Measurements from ENCODE around the gene NPC1L1. TPM values are rescaled to one million over a fixed set of nuclear protein-coding genes. Genes with fewer than 3 reads are reported as not detected.

Gene NPC1L1
- total RNA-seq, 2 experiments from 2014 or later, result 0.13 TPM; not detected in 1

DNA sequence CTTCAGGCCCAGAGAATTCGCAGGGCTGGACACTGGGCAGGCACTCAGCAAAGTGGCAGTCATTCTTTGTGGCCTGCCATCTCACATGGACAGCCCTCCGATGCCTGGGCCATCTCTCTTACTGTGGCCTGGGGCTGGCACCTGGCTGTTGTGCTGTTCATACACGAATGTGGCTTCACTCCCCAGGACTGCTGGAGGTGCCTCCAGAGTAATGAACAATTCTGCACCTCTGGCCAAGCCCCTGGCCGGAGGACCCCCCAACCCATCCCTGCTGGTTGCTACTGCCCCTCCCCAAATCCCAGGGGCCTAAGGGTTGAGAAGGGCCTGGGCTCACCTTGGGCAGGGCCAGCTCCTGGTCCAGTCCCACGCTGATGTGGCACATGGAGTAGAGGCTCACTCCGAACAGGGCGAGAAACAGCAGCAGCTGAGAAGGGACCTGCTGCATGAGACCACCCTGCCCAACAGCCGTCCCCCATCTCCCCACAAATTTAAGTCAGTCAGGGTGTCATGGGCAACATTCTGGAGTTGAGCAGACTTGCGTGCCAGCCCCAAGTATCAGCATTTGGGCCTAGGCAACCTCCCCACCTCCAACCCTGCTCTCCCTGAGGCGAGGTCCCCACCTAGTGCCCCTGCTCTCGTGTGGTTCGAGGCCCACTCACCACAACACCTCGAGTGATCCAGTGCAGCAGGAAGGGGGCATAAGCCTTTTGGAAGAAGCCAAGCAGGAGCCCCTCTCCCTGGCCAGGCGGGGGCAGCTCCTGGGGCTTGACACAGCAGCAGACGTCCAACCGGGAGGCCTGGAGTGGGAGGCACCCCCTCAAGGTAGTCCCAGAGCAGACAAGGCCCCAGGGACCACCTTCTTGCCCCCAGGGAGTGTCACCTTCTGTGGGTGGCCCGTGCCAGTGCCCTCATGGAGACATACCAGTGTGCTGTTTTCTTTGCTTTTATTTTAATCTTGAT lies 9.4 kb downstream of the NPC1L1 start:
- Histone ChIP-seq H3K4me2 (ENCODE audit: low read length) (no peak overlapping the region), H3K36me3 (ENCODE audit: insufficient read depth, low read length) (no peaks in the 10 kb centered on the region), H3K27ac (ENCODE audit: low read depth, low read length, poor library complexity, severe bottlenecking) (no peak overlapping the region), H4K20me1 (ENCODE audit: insufficient read depth, low read length) (no peaks in the 10 kb centered on the region), H2AFZ (ENCODE audit: low read length) (no peak overlapping the region), H3K9me2 (ENCODE audit: insufficient read depth, low read length) (no peaks in the 10 kb centered on the region), H3K4me3 (ENCODE audit: low read depth, low read length, poor library complexity, severe bottlenecking) (no peak overlapping the region), H3K79me2 (ENCODE audit: insufficient read depth, low read depth, low read length) (no peaks in the 10 kb centered on the region), H3K9me3 (ENCODE audit: low read length) (no peaks in the 10 kb centered on the region), H3K4me1 (ENCODE audit: insufficient read depth, low read length, poor library complexity, severe bottlenecking) (no peaks in the 10 kb centered on the region)
- intact Hi-C loops (cut with micrococcal nuclease; ENCODE audit: unreplicated experiment), result no loop called here
- ChIA-PET CTCF (ENCODE audit: unreplicated experiment) (no interaction called here), POLR2A (no interaction called here)
- no peak for DNase-seq (ENCODE audit: low spot score)
- BruUV-seq (replicated peaks), result no TSS peak
- TF ChIP-seq EZH2phosphoT487 (IDR thresholded peaks at IDR 0.05; ENCODE audit: borderline replicate concordance, low read depth, low read length), result no peak
- TF ChIP-seq, protein P1, sequence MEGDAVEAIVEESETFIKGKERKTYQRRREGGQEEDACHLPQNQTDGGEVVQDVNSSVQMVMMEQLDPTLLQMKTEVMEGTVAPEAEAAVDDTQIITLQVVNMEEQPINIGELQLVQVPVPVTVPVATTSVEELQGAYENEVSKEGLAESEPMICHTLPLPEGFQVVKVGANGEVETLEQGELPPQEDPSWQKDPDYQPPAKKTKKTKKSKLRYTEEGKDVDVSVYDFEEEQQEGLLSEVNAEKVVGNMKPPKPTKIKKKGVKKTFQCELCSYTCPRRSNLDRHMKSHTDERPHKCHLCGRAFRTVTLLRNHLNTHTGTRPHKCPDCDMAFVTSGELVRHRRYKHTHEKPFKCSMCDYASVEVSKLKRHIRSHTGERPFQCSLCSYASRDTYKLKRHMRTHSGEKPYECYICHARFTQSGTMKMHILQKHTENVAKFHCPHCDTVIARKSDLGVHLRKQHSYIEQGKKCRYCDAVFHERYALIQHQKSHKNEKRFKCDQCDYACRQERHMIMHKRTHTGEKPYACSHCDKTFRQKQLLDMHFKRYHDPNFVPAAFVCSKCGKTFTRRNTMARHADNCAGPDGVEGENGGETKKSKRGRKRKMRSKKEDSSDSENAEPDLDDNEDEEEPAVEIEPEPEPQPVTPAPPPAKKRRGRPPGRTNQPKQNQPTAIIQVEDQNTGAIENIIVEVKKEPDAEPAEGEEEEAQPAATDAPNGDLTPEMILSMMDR (conservative IDR thresholded peaks at IDR 0.05; ENCODE audit: low read length), result no peak

DNA sequence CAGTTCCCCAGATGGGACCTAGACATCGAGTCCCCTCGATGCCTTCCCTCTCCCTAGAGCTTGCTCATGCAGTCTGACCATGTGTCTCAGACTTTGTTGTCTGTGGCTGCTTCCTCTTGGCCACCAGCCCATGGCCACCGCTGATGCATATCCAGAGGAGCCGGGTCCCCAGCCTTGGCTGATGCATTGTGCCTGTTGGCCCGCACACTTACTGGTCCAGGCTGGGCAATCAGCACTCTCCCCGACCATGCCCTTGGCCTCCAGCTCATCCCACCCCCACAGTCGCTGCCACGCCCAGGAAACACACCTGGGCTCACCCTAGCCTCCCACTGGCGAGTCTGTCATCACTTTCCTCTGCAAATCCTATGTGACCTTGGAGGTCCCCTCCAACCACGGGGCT lies 10.1 kb downstream of the NPC1L1 start:
- TF ChIP-seq, protein P1 (conservative IDR thresholded peaks at IDR 0.05; ENCODE audit: low read length), result no peak
- no peak for TF ChIP-seq EZH2phosphoT487 (IDR thresholded peaks at IDR 0.05; ENCODE audit: borderline replicate concordance, low read depth, low read length)
- DNase-seq (ENCODE audit: low spot score), result no peak
- ChIA-PET CTCF (ENCODE audit: unreplicated experiment) (no interaction called here), POLR2A (interaction anchor here (0.6 kb wide), 1 partner anchor 587 kb away, joined by 3 read pairs; no protein-coding TSS in a partner anchor)
- Histone ChIP-seq H3K9me3 (ENCODE audit: low read length) (no peaks in the 10 kb centered on the region), H3K4me3 (ENCODE audit: low read depth, low read length, poor library complexity, severe bottlenecking) (no peak overlapping the region), H3K27ac (ENCODE audit: low read depth, low read length, poor library complexity, severe bottlenecking) (no peak overlapping the region), H3K79me2 (ENCODE audit: insufficient read depth, low read depth, low read length) (no peaks in the 10 kb centered on the region), H3K4me1 (ENCODE audit: insufficient read depth, low read length, poor library complexity, severe bottlenecking) (no peaks in the 10 kb centered on the region), H3K9me2 (ENCODE audit: insufficient read depth, low read length) (no peaks in the 10 kb centered on the region), H2AFZ (ENCODE audit: low read length) (no peak overlapping the region), H3K4me2 (ENCODE audit: low read length) (no peak overlapping the region), H3K36me3 (ENCODE audit: insufficient read depth, low read length) (no peaks in the 10 kb centered on the region), H4K20me1 (ENCODE audit: insufficient read depth, low read length) (no peaks in the 10 kb centered on the region)
- intact Hi-C loops (cut with micrococcal nuclease; ENCODE audit: unreplicated experiment), result no loop called here
- no TSS peak for BruUV-seq (replicated peaks)

Data from OCI-LY7 (cell line).